Keratinocyte (primary cell): Measurements from ENCODE around the gene ZCCHC24. TPM values are rescaled to one million over a fixed set of nuclear protein-coding genes. Genes with fewer than 3 reads are reported as not detected.

Experiments
- DNase-seq: peaks from one replicate; pipeline ENCODE4 v3.0.0-alpha.2; 2011; ENCODE audit warnings: low read depth, missing footprints, low spot score
- FAIRE-seq: peaks from 2 replicates; lab custom pipeline; 2011; peaks lifted over from hg19 to GRCh38; lab: Jason Lieb, UNC
- H2AFZ ChIP-seq: 2 replicates; pipeline ENCODE4 v1.6.0; 2012; ENCODE audit warnings: low read length, control low read depth, inconsistent platforms; ENCODE audit not compliant: control insufficient read depth
- H3K27ac ChIP-seq: 2 replicates; pipeline ENCODE4 v1.5.1; 2011; ENCODE audit warnings: low read length; ENCODE audit not compliant: control insufficient read depth, insufficient read depth
- H3K27me3 ChIP-seq: 3 replicates; pipeline ENCODE4 v1.6.0; 2011; ENCODE audit warnings: low read length; ENCODE audit not compliant: control insufficient read depth, insufficient read depth; ENCODE audit errors: extremely low read depth
- H3K36me3 ChIP-seq, 2 experiments: 2 replicates in 1 of 2; 3 replicates in 1 of 2; pipeline ENCODE4 v1.5.1; 2011; ENCODE audit warnings: low read length in 2 of 2, mild to moderate bottlenecking in 1 of 2; ENCODE audit not compliant: control insufficient read depth in 2 of 2, insufficient read depth in 2 of 2; ENCODE audit errors: extremely low read depth in 1 of 2
- H3K4me1 ChIP-seq: 3 replicates; pipeline ENCODE4 v1.5.1; 2011; ENCODE audit warnings: low read length; ENCODE audit not compliant: control insufficient read depth, insufficient read depth; ENCODE audit errors: extremely low read depth
- H3K4me2 ChIP-seq: 3 replicates; pipeline ENCODE4 v1.6.0; 2011; ENCODE audit warnings: low read depth, low read length; ENCODE audit not compliant: control insufficient read depth, insufficient read depth; ENCODE audit errors: extremely low read depth
- H3K4me3 ChIP-seq, 3 experiments: fragments of 200-600 bp in 1 of 3; sonication (generic) in 1 of 3; 2 replicates in 2 of 3; 3 replicates in 1 of 3; pipeline ENCODE4 v1.5.1; 2011 to 2016; ENCODE audit warnings: low read length in 3 of 3, mild to moderate bottlenecking in 3 of 3, control low read depth in 2 of 3, inconsistent platforms in 1 of 3, low read depth in 1 of 3, mixed read lengths in 1 of 3, mixed run types in 1 of 3, moderate library complexity in 1 of 3; ENCODE audit not compliant: control insufficient read depth in 2 of 3, insufficient read depth in 2 of 3; ENCODE audit errors: extremely low read depth in 1 of 3
- H3K79me2 ChIP-seq: 2 replicates; pipeline ENCODE4 v1.6.0; 2012; ENCODE audit warnings: low read length; ENCODE audit not compliant: control insufficient read depth, insufficient read depth
- H3K9ac ChIP-seq: 3 replicates; pipeline ENCODE4 v1.6.0; 2011; ENCODE audit warnings: low read length; ENCODE audit not compliant: control insufficient read depth, insufficient read depth; ENCODE audit errors: extremely low read depth
- H3K9me1 ChIP-seq: 3 replicates; pipeline ENCODE4 v1.6.0; 2011; ENCODE audit warnings: low read length; ENCODE audit not compliant: control insufficient read depth, insufficient read depth; ENCODE audit errors: extremely low read depth
- H3K9me3 ChIP-seq: 2 replicates; pipeline ENCODE4 v1.5.1; 2012; ENCODE audit warnings: low read depth, low read length; ENCODE audit not compliant: control insufficient read depth
- H4K20me1 ChIP-seq: 3 replicates; pipeline ENCODE4 v1.6.0; 2011; ENCODE audit warnings: low read length; ENCODE audit not compliant: control insufficient read depth, insufficient read depth; ENCODE audit errors: extremely low read depth
- EZH2 ChIP-seq: IDR thresholded peaks from one replicate; pipeline ENCODE4 v1.6.1; 2012; ENCODE audit warnings: inconsistent platforms, mild to moderate bottlenecking, low read length, moderate library complexity
- dilution Hi-C: fragments of 300-500 bp; cut with MboI; formaldehyde crosslinking; loops from one replicate; pipeline ENCODE4 v1.7.0; 2020; ENCODE audit warnings: low sequenced_read_pairs; ENCODE audit not compliant: extremely low pct_ligation_motif_present
- polyA plus RNA-seq, 5 experiments: library from polyadenylated mRNA; depleted of rRNA in 3 of 5; stranded (reverse) in 3 of 5; stranded (forward) in 1 of 5; unstranded in 1 of 5; fragments of >200 nt; gene quantifications; 1 replicate in 1 of 5; 2 replicates in 3 of 5; 3 replicates in 1 of 5; pipeline versions ENCODE4 v1.2.1 to v1.2.3, GENCODE V29; 2011 to 2012; ENCODE audit warnings: missing spikeins in 2 of 5, low read depth in 1 of 5, low replicate concordance in 1 of 5
- TF ChIP-seq, protein P1 (sequence below), 3 experiments: IDR thresholded peaks in 1 of 3; conservative IDR thresholded peaks in 1 of 3; optimal IDR thresholded peaks in 1 of 3; 2 replicates in 2 of 3; 3 replicates in 1 of 3; pipeline versions ENCODE3 to v1.5.1; 2011; ENCODE audit warnings: low read length in 3 of 3, mild to moderate bottlenecking in 3 of 3, moderate library complexity in 2 of 3, control low read depth in 1 of 3, inconsistent platforms in 1 of 3; ENCODE audit not compliant: insufficient read depth in 2 of 3; ENCODE audit errors: extremely low read depth in 1 of 3

Gene ZCCHC24
- polyA plus RNA-seq, 1 donor (not counting 4 experiments of a cell fraction or from before 2014, with no cell fraction given), result 0.96 TPM

- Histone ChIP-seq H3K79me2 (no peaks in the 10 kb centered on the region), H3K36me3 (no peaks in the 10 kb centered on the region), H3K9ac (no peak overlapping the region), H3K9me3 (no peaks in the 10 kb centered on the region), H3K9me1 (no peaks in the 10 kb centered on the region), H3K4me2 (no peak overlapping the region), H3K27ac (no peak overlapping the region), H3K4me3 (no peak overlapping the region), H3K27me3 (peaks cover 18% of the 10 kb centered on the region), H4K20me1 (no peaks in the 10 kb centered on the region), H2AFZ (no peak overlapping the region), H3K4me1 (no peaks in the 10 kb centered on the region)
- dilution Hi-C loops, result no loop called here
- no peak for DNase-seq
- no peak for FAIRE-seq
- no peak for TF ChIP-seq EZH2
- TF ChIP-seq, protein P1, sequence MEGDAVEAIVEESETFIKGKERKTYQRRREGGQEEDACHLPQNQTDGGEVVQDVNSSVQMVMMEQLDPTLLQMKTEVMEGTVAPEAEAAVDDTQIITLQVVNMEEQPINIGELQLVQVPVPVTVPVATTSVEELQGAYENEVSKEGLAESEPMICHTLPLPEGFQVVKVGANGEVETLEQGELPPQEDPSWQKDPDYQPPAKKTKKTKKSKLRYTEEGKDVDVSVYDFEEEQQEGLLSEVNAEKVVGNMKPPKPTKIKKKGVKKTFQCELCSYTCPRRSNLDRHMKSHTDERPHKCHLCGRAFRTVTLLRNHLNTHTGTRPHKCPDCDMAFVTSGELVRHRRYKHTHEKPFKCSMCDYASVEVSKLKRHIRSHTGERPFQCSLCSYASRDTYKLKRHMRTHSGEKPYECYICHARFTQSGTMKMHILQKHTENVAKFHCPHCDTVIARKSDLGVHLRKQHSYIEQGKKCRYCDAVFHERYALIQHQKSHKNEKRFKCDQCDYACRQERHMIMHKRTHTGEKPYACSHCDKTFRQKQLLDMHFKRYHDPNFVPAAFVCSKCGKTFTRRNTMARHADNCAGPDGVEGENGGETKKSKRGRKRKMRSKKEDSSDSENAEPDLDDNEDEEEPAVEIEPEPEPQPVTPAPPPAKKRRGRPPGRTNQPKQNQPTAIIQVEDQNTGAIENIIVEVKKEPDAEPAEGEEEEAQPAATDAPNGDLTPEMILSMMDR (optimal IDR thresholded peaks at IDR 0.05 in 1 of 3, IDR thresholded peaks at IDR 0.05 in 1 of 3, conservative IDR thresholded peaks at IDR 0.05 in 1 of 3; ENCODE audit: extremely low read depth in 1 of 3, insufficient read depth in 2 of 3, low read length in 3 of 3), result no peak
Measured at GRCh38 chr10:79379512-79380124, 65.8 kb downstream of the ZCCHC24 start.

DNA sequence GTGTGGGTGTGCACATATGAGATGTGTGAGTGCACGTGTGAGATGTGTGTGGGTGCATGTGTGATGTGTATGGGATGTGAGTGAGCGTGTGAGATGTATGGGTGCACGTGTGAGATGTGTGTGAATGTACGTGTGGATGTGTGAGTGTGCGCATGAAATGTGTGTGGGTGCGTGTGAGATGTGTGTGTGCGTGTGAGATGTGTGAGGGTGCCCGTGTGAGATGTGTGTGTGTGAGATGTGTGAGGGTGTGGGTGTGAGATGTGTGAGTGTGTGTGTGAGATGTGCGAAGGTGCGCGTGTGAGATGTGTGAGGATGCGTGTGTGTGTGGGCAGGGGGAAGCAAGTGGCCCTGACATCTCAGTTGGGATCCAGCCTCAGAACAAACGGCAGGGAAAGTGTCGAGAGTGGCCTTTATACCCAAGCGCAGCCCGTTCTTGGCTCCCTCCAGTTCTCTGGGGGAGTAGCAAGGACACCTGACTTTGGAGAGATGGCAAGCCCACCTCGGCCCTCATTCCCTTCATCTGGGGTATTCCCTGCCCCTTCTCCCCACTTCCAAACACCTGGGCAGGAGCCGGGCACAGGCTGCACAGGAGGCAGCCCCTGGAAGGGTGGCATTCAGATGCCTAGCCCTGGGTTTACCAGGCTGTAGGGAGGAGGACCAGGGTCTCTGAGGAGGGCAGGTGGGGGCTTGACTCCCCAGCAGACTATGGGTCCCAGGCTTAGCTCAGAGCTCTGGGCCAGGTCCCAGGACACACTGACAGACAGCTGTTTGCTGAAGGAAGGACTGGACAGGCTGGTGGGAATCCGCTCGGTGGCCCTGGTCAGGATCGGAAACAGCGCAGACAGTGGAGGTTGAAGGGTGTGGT, 66.5 kb downstream of the ZCCHC24 start:
- no peaks in the 10 kb centered on the region for H3K4me1 ChIP-seq
- no peaks in the 10 kb centered on the region for H3K9me1 ChIP-seq
- no peaks in the 10 kb centered on the region for H3K79me2 ChIP-seq
- TF ChIP-seq EZH2, result no peak
- TF ChIP-seq, protein P1 (optimal IDR thresholded peaks at IDR 0.05 in 1 of 3, IDR thresholded peaks at IDR 0.05 in 1 of 3, conservative IDR thresholded peaks at IDR 0.05 in 1 of 3; ENCODE audit: extremely low read depth in 1 of 3, insufficient read depth in 2 of 3, low read length in 3 of 3), result no peak
- no peak overlapping the region for H3K4me3 ChIP-seq
- no peak overlapping the region for H2AFZ ChIP-seq
- H3K4me2 ChIP-seq, result no peak overlapping the region
- DNase-seq, result no peak
- no peaks in the 10 kb centered on the region for H4K20me1 ChIP-seq
- dilution Hi-C loops, result no loop called here
- no peaks in the 10 kb centered on the region for H3K36me3 ChIP-seq
- no peak overlapping the region for H3K27ac ChIP-seq
- H3K9ac ChIP-seq, result no peak overlapping the region
- no peak for FAIRE-seq
- peaks cover 18% of the 10 kb centered on the region for H3K27me3 ChIP-seq
- no peaks in the 10 kb centered on the region for H3K9me3 ChIP-seq
